ENCODE results near the gene COL23A1.

COL23A1 gene

GRCh38 chr5:178213003-178213461 is 377.2 kb downstream of the COL23A1 start:
- no peak for DNase-seq

GRCh38 chr5:178212241-178213002 is 377.8 kb downstream of the COL23A1 start:
- no peak for DNase-seq

GRCh38 chr5:178211095-178212048 is 378.8 kb downstream of the COL23A1 start:
- no peak for DNase-seq

- no peak for DNase-seq
Measured at GRCh38 chr5:178210686-178211085, 379.5 kb downstream of the COL23A1 start.

DNA sequence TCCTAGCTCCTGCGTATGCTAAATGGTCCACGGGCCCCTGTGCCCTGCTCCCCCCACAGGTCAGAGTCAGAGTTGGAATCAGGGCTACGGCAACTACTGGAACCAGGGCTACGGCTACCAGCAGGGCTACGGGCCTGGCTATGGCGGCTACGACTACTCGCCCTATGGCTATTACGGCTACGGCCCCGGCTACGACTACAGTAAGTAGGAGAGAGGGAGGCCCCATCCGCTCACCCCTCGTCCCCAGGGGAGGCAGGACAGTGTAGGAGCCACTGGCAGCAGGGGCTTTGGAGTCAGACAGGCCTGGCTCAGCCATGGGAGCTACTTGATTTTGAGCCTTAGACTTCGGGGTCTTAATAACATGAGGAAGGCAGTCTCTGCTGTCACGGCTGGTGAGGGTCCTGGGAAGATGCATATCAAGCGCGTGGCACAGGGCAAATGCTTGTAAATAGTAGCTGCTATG is 380.1 kb downstream of the COL23A1 start:
- no peak for DNase-seq

DNA sequence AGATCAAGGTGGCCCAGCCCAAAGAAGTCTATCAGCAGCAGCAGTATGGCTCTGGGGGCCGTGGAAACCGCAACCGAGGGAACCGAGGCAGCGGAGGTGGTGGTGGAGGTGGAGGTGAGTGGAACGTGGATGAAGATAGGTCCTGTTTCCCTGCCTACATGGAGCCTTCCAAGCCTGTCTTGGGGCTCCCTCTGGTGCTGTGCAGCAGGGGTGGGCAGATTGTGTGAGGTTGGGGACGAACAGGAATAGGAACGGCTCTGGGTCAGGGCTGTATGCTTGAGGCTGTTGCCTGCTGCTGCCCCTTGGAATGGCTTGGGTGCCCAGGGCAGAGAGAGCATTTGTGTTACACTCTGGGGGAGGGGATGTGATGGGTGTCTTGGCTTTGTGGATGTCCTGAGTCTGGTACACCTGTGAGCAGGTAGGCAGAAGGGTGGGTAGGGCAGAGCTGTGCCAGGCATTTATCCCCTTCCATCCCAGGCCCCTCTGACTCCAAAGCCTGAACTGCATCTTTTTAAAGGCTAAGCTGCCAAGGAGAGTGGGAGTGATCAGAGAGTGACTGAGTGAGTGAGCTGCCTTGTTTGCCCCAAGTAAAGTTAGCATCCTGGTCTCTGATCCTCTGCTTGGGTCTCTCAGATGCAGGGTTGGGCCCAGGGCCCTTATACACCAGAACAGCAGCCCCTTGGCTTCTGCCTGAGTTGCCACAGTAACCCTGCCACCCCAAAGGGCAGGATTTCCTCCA is 380.7 kb downstream of the COL23A1 start:
- DNase-seq: no peak

DNA sequence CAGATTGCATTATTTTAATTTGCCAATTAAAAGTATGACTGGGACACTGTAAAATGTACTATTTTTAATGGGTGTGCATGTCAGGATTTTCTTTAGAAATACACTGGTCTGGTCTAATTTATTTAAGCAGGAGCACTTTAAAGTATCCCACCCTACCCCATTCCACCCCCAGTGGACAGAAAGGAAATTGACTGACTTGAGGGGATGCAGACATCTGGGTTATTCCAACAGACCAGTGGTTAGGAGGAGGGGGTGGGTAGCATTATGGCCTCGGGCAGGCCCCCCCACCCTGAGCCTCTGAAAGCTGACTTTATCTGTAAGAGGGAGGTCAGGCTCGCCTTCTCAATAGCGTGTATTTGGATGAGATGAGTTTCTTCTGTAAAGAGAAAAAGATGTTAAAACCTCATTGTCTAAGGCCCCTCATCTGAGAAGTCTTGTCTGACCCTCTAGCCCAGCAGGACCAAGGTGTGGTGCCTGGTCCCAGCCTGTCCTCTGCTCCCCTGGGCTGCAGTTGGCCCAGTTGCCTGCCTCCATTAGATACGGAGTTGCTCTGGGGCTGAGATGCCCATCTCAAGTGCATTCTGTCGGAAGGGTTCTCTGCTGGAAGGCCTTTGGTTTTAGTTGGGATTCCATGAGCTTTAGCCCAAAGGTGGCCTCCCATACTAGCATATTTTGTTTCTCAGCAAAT is 381.5 kb downstream of the COL23A1 start:
- DNase-seq: no peak

DNA sequence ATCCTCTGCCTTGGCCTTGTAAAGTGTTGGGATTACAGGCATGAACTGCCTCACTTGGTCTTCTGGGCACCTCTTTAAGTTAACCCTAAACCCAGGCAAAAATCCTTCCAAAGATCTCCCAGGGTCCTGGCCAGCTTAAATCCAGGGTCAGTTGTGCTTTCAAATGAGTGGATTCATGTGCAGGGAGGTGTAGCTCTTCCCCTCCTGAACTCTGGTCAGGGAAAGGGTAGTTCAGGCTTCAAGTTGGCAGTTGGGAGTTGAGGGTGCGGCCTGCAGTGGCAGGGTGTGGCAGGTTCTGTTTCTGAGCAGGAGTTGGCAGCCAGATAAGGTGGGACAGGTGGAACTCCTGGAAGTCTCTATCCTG is 382.3 kb downstream of the COL23A1 start:
- DNase-seq: no peak

GRCh38 chr5:178207183-178207916 is 382.8 kb downstream of the COL23A1 start:
- peak; percentile 92 for DNase-seq

DNA sequence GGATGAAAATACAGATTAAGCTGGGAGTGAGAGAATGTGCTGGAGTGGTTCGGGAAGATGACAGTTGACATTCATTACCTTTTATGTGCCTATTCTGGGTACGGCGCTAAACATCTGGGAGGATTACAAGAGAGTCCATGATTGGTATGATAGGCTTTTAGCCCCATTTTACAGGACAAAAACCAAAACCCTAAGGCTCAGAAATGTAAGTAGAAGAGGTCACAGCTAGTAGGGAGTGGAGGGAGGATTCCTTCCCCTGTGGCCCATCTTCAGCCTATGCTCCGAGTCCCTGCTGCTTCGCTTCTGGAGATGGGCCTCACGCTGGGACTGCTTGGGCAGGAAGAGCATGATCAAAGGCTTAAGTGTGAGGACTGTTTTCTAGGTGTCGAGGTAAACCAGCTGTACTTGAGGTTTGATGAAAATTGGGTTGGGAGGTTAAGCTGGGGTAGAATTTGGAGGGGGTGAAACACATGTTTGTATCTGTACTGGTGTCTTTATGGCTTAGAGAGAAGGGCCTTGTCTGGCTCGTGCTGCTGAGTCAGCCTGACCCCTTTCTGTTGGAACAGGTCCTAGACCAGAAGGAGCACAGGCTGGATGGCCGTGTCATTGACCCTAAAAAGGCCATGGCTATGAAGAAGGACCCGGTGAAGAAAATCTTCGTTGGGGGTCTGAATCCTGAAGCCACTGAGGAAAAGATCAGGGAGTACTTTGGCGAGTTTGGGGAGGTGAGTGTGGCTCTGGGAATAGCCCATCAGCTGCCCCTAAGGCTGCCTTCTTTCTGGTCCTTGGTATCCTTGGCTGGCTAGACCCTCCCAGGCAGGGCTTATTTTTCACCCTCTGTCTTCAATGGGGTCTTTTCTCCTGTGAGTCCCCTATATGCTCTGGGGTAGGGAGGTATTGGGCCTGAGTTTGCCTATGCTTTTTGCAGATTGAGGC is 383.8 kb downstream of the COL23A1 start:
- DNase-seq: no peak

- no peak for DNase-seq
Measured at GRCh38 chr5:178205749-178206047, 384.5 kb downstream of the COL23A1 start.

DNA sequence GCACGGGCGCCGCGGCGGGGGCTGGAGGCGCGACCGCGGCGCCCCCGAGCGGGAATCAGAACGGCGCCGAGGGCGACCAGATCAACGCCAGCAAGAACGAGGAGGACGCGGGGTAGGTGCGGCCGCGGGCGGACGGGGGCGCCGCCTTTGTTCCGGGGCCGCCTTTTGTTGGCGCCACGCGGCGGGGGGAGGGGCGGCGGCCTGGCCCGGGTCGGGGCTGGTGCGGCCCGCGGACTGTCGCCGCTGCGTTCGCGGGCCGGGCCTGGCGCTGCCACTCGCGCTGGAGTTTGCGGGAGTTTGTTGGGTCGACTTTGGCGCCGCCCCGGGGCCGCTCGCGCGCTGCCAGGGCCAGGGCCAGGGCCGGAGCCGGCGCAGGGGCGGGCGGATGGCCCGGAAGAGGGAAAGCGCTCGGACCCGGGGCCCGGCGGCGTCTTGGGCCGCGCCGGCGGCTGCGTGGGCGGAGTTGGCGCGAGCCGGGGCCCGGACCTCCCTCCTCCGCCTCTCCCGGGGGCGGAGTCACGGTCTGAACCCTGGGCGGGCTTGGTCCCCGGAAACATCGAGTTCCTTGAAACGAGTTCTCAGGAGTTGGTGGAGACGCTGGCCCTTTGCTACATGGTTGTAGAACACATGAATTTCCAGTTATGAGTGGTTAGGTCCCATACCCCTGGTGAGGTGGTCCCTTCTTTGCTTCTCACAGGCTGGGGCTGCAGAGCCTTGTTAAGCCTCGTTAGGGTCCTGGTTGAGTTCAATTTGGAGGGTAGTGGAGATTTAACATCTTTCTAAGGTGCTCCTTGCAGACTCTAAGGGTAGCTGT is 385.1 kb downstream of the COL23A1 start:
- peak; percentile 63 for DNase-seq

DNA sequence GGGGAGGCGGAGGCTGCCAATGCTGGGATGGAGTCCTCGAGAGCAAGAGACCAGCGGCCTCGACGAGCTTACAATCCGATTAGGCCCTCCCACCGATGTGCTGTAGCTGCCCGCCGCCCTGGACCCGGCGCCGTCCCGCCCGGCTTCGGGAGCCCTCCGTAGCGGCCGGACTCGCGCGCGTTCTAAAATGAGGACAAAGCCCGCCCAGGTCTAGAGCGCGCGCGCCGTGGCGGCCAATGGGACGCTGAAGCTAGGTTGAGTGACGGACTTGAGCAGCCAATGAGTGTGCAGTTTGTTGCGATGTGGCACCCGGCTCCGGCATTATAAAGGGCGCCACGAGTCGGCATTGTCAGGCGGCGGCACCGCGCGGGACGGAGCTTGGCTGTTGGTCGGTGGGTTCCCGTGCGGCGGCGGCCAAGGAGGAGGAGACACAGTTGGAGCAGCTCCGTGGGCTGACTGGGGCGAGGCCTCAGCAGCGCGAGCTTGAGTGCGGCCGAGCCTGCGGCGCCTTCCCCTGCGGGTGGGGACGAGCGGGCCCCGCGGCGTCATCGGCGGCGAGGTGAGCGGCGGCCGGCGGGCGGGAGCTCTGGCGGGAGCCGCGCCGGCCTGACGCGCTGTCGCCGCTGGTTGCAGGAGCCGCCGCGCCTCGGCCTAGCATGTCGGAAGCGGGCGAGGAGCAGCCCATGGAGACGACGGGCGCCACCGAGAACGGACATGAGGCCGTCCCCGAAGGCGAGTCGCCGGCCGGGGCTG is 385.8 kb downstream of the COL23A1 start, which contains the start of gene HNRNPAB:
Gene HNRNPAB, plus strand, starts transcription at position 352 of the 753 bp plus-strand sequence. Its CDS starts 305 bp downstream, at position 657.
- peak; percentile 91 for DNase-seq

DNA sequence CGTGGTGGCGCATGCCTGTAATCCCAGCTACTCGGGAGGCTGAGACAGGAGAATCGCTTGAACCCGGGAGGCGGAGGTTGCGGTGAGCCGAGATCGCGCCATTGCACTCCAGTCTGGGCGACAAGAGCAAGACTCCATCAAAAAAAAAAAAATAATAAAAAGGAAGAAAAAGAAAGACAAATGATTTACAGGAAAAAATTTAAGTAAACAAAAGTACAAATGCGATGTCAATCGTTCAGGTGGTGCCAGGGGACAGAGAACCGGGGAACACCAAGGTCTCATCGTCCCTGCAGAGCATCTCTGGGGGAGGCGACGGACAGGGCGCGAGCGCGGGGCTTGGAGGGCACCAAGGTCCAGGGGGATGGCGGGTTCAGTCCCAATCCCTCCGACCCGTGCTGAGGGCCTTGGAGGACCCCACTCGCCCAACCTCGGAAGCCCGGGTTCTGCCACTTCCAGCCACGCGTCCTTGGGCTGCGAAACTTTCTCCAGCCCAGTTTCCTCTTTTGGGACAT is 386.5 kb downstream of the COL23A1 start:
- DNase-seq: no peak

- no peak for DNase-seq
Measured at GRCh38 chr5:178202541-178202940, 387.7 kb downstream of the COL23A1 start.

DNA sequence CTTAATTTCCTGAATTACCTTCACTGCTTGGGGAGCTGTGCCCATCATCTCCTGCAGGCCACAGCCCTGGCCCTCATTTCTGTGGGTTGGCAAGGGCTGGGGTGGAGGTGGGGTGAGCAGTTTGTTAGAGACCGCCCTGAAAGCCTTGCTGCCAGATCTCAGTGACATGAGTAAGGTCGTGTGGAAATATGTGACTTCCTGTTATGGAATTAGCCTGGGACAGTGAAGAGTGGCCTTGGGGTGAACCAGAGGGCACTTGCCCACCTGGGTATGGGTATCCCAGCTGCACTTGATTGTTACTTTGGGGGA is 388.3 kb downstream of the COL23A1 start:
- DNase-seq: no peak

GRCh38 chr5:178201221-178201926 is 388.8 kb downstream of the COL23A1 start:
- DNase-seq: no peak
